Gastroesophageal sphincter (tissue), 3 donors: ENCODE measurements around the gene HDAC10.

ENCODE experiments used
- EP300 ChIP-seq: sonication (generic); formaldehyde crosslinking; IDR thresholded peaks from one replicate; pipeline ENCODE4 v1.6.1; 2017; ENCODE audit warnings: antibody characterized with exemption, mild to moderate bottlenecking
- POLR2A ChIP-seq, 2 donors: fragments of 450-650 bp; IDR thresholded peaks; one replicate each; pipeline ENCODE4 v1.6.1; 2017; ENCODE audit warnings: antibody characterized with exemption in 2 of 2, mild to moderate bottlenecking in 2 of 2, moderate library complexity in 1 of 2
- POLR2AphosphoS5 ChIP-seq: sonication (generic); formaldehyde crosslinking; IDR thresholded peaks from one replicate; pipeline ENCODE4 v1.6.1; 2017; ENCODE audit warnings: antibody characterized with exemption
- TF ChIP-seq, protein P1 (sequence below), 4 experiments: fragments of 200-600 bp in 2 of 4; fragments of 450-650 bp in 2 of 4; sonication (generic) in 1 of 4; IDR thresholded peaks; one replicate each; pipeline ENCODE4 v1.5.1; 2017 to 2019; ENCODE audit warnings: antibody characterized with exemption in 4 of 4, mild to moderate bottlenecking in 2 of 4, moderate library complexity in 2 of 4

DNA sequence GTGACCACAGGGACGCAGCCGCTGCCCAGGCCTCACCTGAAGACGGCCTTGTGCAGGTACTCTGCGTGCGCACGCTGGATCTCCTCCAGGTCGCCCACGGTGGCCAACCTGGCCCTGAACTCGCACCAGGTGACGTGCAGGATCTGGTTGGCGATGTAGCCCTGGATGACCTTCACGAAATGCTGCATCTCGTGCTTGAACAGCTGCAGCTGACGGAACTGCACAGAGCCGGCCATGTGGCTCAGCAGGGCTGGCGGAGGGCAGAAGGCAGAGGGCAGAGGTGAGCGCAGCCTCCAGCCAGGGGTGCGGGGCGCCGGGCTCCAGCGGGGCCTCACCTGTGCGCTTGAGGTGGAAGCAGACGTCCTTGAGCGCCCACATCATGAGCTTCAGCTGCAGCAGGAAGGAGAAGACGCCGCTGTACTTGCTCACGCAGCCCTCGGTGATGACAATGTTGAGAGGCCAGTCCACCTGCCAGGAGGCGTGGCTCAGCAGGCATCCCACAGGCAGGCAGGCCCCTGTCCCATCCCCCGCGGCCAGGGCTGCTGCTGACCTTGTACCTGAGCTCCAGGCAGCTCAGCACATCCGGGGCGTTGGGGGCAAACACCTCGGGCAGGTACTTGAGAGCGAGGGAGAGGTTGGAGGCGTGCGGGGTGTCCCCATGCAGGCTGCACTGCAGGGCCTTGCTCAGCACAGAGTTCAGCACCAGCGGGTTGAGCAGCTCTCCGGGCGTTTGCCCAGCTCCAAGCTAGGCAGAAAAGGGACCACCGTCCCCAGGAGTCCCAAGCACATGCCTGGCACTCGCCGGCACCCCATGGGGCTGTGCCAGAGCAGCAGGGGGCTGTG is 32.7 kb downstream of the HDAC10 start:
- TF ChIP-seq, protein P1, sequence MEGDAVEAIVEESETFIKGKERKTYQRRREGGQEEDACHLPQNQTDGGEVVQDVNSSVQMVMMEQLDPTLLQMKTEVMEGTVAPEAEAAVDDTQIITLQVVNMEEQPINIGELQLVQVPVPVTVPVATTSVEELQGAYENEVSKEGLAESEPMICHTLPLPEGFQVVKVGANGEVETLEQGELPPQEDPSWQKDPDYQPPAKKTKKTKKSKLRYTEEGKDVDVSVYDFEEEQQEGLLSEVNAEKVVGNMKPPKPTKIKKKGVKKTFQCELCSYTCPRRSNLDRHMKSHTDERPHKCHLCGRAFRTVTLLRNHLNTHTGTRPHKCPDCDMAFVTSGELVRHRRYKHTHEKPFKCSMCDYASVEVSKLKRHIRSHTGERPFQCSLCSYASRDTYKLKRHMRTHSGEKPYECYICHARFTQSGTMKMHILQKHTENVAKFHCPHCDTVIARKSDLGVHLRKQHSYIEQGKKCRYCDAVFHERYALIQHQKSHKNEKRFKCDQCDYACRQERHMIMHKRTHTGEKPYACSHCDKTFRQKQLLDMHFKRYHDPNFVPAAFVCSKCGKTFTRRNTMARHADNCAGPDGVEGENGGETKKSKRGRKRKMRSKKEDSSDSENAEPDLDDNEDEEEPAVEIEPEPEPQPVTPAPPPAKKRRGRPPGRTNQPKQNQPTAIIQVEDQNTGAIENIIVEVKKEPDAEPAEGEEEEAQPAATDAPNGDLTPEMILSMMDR (IDR thresholded peaks at IDR 0.05): no peak
- TF ChIP-seq EP300: no peak
- TF ChIP-seq POLR2A (IDR thresholded peaks at IDR 0.05): no peak
- TF ChIP-seq POLR2AphosphoS5: no peak
